Peyer's patch (tissue), 4 donors: ENCODE measurements around the gene TSHZ3.

Experiments
- POLR2A ChIP-seq, 2 donors: fragments of 450-650 bp; IDR thresholded peaks; one replicate each; pipeline ENCODE4 v1.5.1; 2017; ENCODE audit warnings: antibody characterized with exemption in 2 of 2, mild to moderate bottlenecking in 2 of 2, moderate library complexity in 2 of 2
- TF ChIP-seq, protein P1 (sequence below), 6 experiments: fragments of 450-650 bp in 4 of 6; fragments of 200-600 bp in 2 of 6; sonication (generic) in 1 of 6; IDR thresholded peaks; one replicate each; pipeline ENCODE4 v1.5.1; 2017 to 2019; ENCODE audit warnings: antibody characterized with exemption in 6 of 6, mild to moderate bottlenecking in 3 of 6, moderate library complexity in 1 of 6

GRCh38 chr19:31352296-31352781 lies 3.1 kb upstream of the TSHZ3 start:
- TF ChIP-seq, protein P1, sequence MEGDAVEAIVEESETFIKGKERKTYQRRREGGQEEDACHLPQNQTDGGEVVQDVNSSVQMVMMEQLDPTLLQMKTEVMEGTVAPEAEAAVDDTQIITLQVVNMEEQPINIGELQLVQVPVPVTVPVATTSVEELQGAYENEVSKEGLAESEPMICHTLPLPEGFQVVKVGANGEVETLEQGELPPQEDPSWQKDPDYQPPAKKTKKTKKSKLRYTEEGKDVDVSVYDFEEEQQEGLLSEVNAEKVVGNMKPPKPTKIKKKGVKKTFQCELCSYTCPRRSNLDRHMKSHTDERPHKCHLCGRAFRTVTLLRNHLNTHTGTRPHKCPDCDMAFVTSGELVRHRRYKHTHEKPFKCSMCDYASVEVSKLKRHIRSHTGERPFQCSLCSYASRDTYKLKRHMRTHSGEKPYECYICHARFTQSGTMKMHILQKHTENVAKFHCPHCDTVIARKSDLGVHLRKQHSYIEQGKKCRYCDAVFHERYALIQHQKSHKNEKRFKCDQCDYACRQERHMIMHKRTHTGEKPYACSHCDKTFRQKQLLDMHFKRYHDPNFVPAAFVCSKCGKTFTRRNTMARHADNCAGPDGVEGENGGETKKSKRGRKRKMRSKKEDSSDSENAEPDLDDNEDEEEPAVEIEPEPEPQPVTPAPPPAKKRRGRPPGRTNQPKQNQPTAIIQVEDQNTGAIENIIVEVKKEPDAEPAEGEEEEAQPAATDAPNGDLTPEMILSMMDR (IDR thresholded peaks at IDR 0.05), result no peak
- TF ChIP-seq POLR2A (IDR thresholded peaks at IDR 0.05), result no peak
